ENCODE measurements around the gene FBXL19.

FBXL19 gene

GRCh38 chr16:30965436-30965835 lies 42.1 kb downstream of the FBXL19 start:
- WGBS (ENCODE audit: extremely low coverage, insufficient coverage, low lambda C conversion rate): no CpG with 5 or more reads among the region's 15 CpGs
- peaks cover 28% of the 10 kb centered on the region for H3K36me3 ChIP-seq (ENCODE audit: control insufficient read depth, insufficient read depth, low read length)
- DNase-seq: no peak
- no peaks in the 10 kb centered on the region for H3K27me3 ChIP-seq (ENCODE audit: insufficient read depth, low read length, poor library complexity)
- no peak overlapping the region for H3K18ac ChIP-seq (ENCODE audit: low read length)
- H3K79me1 ChIP-seq (ENCODE audit: low read length): peaks cover 2% of the 10 kb centered on the region
- H2BK15ac ChIP-seq (replicated peaks; ENCODE audit: low read depth): no peak overlapping the region
- no peak overlapping the region for H2AK5ac ChIP-seq (ENCODE audit: low read length)
- no peak overlapping the region for H3K27ac ChIP-seq (ENCODE audit: low read depth, low read length)
- H4K5ac ChIP-seq (ENCODE audit: low read length): no peak overlapping the region
- no peak overlapping the region for H3K23ac ChIP-seq (ENCODE audit: low read length)
- no peaks in the 10 kb centered on the region for H3K79me2 ChIP-seq (ENCODE audit: control insufficient read depth, insufficient read depth, low read length)
- H3K56ac ChIP-seq (ENCODE audit: low read length): no peak overlapping the region
- H3K4me2 ChIP-seq (ENCODE audit: low read length): no peak overlapping the region
- H3K4me1 ChIP-seq (ENCODE audit: control insufficient read depth, low read depth, low read length): no peaks in the 10 kb centered on the region
- no peak overlapping the region for H3K9ac ChIP-seq (ENCODE audit: low read length)
- no peak overlapping the region for H4K8ac ChIP-seq (ENCODE audit: low read depth, low read length)
- no peak overlapping the region for H3K4me3 ChIP-seq (ENCODE audit: low read length)
- no peak overlapping the region for H2BK5ac ChIP-seq (ENCODE audit: low read length)
- no peak overlapping the region for H3K4ac ChIP-seq (ENCODE audit: low read depth, low read length)
- no peak overlapping the region for H2BK120ac ChIP-seq (ENCODE audit: low read depth, low read length)

GRCh38 chr16:30966033-30966619 lies 42.8 kb downstream of the FBXL19 start:
- Histone ChIP-seq H3K4me3 (ENCODE audit: low read length) (no peak overlapping the region), H3K56ac (ENCODE audit: low read length) (no peak overlapping the region), H3K4ac (ENCODE audit: low read depth, low read length) (no peak overlapping the region), H2AK5ac (ENCODE audit: low read length) (no peak overlapping the region), H4K5ac (ENCODE audit: low read length) (no peak overlapping the region), H3K79me1 (ENCODE audit: low read length) (peaks cover 2% of the 10 kb centered on the region), H4K8ac (ENCODE audit: low read depth, low read length) (no peak overlapping the region), H2BK15ac (replicated peaks; ENCODE audit: low read depth) (no peak overlapping the region), H3K27me3 (ENCODE audit: insufficient read depth, low read length, poor library complexity) (no peaks in the 10 kb centered on the region), H2BK5ac (ENCODE audit: low read length) (no peak overlapping the region), H3K18ac (ENCODE audit: low read length) (no peak overlapping the region), H3K79me2 (ENCODE audit: control insufficient read depth, insufficient read depth, low read length) (no peaks in the 10 kb centered on the region), H3K4me2 (ENCODE audit: low read length) (no peak overlapping the region), H3K23ac (ENCODE audit: low read length) (no peak overlapping the region), H3K4me1 (ENCODE audit: control insufficient read depth, low read depth, low read length) (no peaks in the 10 kb centered on the region), H3K36me3 (ENCODE audit: control insufficient read depth, insufficient read depth, low read length) (peaks cover 29% of the 10 kb centered on the region), H2BK120ac (ENCODE audit: low read depth, low read length) (no peak overlapping the region), H3K9ac (ENCODE audit: low read length) (no peak overlapping the region), H3K27ac (ENCODE audit: low read depth, low read length) (no peak overlapping the region)
- DNase-seq: no peak
- WGBS (ENCODE audit: extremely low coverage, insufficient coverage, low lambda C conversion rate): no CpG with 5 or more reads among the region's 19 CpGs

- H2BK15ac ChIP-seq (replicated peaks; ENCODE audit: low read depth): no peak overlapping the region
- no peaks in the 10 kb centered on the region for H3K79me1 ChIP-seq (ENCODE audit: low read length)
- no peaks in the 10 kb centered on the region for H3K79me2 ChIP-seq (ENCODE audit: control insufficient read depth, insufficient read depth, low read length)
- H3K56ac ChIP-seq (ENCODE audit: low read length): no peak overlapping the region
- no peak overlapping the region for H3K18ac ChIP-seq (ENCODE audit: low read length)
- no peak overlapping the region for H3K4me3 ChIP-seq (ENCODE audit: low read length)
- no peak overlapping the region for H4K5ac ChIP-seq (ENCODE audit: low read length)
- no peaks in the 10 kb centered on the region for H3K4me1 ChIP-seq (ENCODE audit: control insufficient read depth, low read depth, low read length)
- H2BK120ac ChIP-seq (ENCODE audit: low read depth, low read length): no peak overlapping the region
- no peak overlapping the region for H4K8ac ChIP-seq (ENCODE audit: low read depth, low read length)
- no CpG with 5 or more reads among the region's 4 CpGs for WGBS (ENCODE audit: extremely low coverage, insufficient coverage, low lambda C conversion rate)
- no peak for DNase-seq
- no peaks in the 10 kb centered on the region for H3K27me3 ChIP-seq (ENCODE audit: insufficient read depth, low read length, poor library complexity)
- H3K27ac ChIP-seq (ENCODE audit: low read depth, low read length): no peak overlapping the region
- H3K4ac ChIP-seq (ENCODE audit: low read depth, low read length): no peak overlapping the region
- no peak overlapping the region for H2AK5ac ChIP-seq (ENCODE audit: low read length)
- H2BK5ac ChIP-seq (ENCODE audit: low read length): no peak overlapping the region
- peaks cover 28% of the 10 kb centered on the region for H3K36me3 ChIP-seq (ENCODE audit: control insufficient read depth, insufficient read depth, low read length)
- H3K9ac ChIP-seq (ENCODE audit: low read length): no peak overlapping the region
- no peak overlapping the region for H3K4me2 ChIP-seq (ENCODE audit: low read length)
- H3K23ac ChIP-seq (ENCODE audit: low read length): no peak overlapping the region
Observed at GRCh38 chr16:30967795-30968194, 44.4 kb downstream of the FBXL19 start.

GRCh38 chr16:30969246-30969842 lies 46.0 kb downstream of the FBXL19 start:
- H3K79me1 ChIP-seq (ENCODE audit: low read length): no peaks in the 10 kb centered on the region
- no peaks in the 10 kb centered on the region for H3K79me2 ChIP-seq (ENCODE audit: control insufficient read depth, insufficient read depth, low read length)
- no peak overlapping the region for H2AK5ac ChIP-seq (ENCODE audit: low read length)
- H3K4me2 ChIP-seq (ENCODE audit: low read length): no peak overlapping the region
- H3K4me1 ChIP-seq (ENCODE audit: control insufficient read depth, low read depth, low read length): no peaks in the 10 kb centered on the region
- no peaks in the 10 kb centered on the region for H3K27me3 ChIP-seq (ENCODE audit: insufficient read depth, low read length, poor library complexity)
- no peak overlapping the region for H2BK120ac ChIP-seq (ENCODE audit: low read depth, low read length)
- WGBS (ENCODE audit: extremely low coverage, insufficient coverage, low lambda C conversion rate): no CpG with 5 or more reads among the region's 19 CpGs
- no peak overlapping the region for H3K4ac ChIP-seq (ENCODE audit: low read depth, low read length)
- no peak overlapping the region for H4K5ac ChIP-seq (ENCODE audit: low read length)
- no peak overlapping the region for H3K23ac ChIP-seq (ENCODE audit: low read length)
- peaks cover 28% of the 10 kb centered on the region for H3K36me3 ChIP-seq (ENCODE audit: control insufficient read depth, insufficient read depth, low read length)
- no peak overlapping the region for H3K4me3 ChIP-seq (ENCODE audit: low read length)
- no peak for DNase-seq
- H4K8ac ChIP-seq (ENCODE audit: low read depth, low read length): no peak overlapping the region
- no peak overlapping the region for H3K18ac ChIP-seq (ENCODE audit: low read length)
- no peak overlapping the region for H3K9ac ChIP-seq (ENCODE audit: low read length)
- no peak overlapping the region for H3K56ac ChIP-seq (ENCODE audit: low read length)
- H2BK5ac ChIP-seq (ENCODE audit: low read length): no peak overlapping the region
- H3K27ac ChIP-seq (ENCODE audit: low read depth, low read length): no peak overlapping the region
- no peak overlapping the region for H2BK15ac ChIP-seq (replicated peaks; ENCODE audit: low read depth)

GRCh38 chr16:30971298-30971697 lies 47.9 kb downstream of the FBXL19 start:
- WGBS (ENCODE audit: extremely low coverage, insufficient coverage, low lambda C conversion rate): no CpG with 5 or more reads among the region's 14 CpGs
- DNase-seq: no peak
- Histone ChIP-seq H3K79me1 (ENCODE audit: low read length) (no peaks in the 10 kb centered on the region), H3K9ac (ENCODE audit: low read length) (no peak overlapping the region), H3K27me3 (ENCODE audit: insufficient read depth, low read length, poor library complexity) (no peaks in the 10 kb centered on the region), H3K4me2 (ENCODE audit: low read length) (no peak overlapping the region), H3K4me1 (ENCODE audit: control insufficient read depth, low read depth, low read length) (no peaks in the 10 kb centered on the region), H2BK120ac (ENCODE audit: low read depth, low read length) (no peak overlapping the region), H4K8ac (ENCODE audit: low read depth, low read length) (no peak overlapping the region), H3K36me3 (ENCODE audit: control insufficient read depth, insufficient read depth, low read length) (peaks cover 24% of the 10 kb centered on the region), H2AK5ac (ENCODE audit: low read length) (no peak overlapping the region), H3K18ac (ENCODE audit: low read length) (no peak overlapping the region), H3K4ac (ENCODE audit: low read depth, low read length) (no peak overlapping the region), H2BK15ac (replicated peaks; ENCODE audit: low read depth) (no peak overlapping the region), H3K23ac (ENCODE audit: low read length) (no peak overlapping the region), H2BK5ac (ENCODE audit: low read length) (no peak overlapping the region), H4K5ac (ENCODE audit: low read length) (no peak overlapping the region), H3K79me2 (ENCODE audit: control insufficient read depth, insufficient read depth, low read length) (no peaks in the 10 kb centered on the region), H3K27ac (ENCODE audit: low read depth, low read length) (no peak overlapping the region), H3K56ac (ENCODE audit: low read length) (no peak overlapping the region), H3K4me3 (ENCODE audit: low read length) (no peak overlapping the region)

GRCh38 chr16:30972872-30973271 lies 49.5 kb downstream of the FBXL19 start:
- H3K56ac ChIP-seq (ENCODE audit: low read length): no peak overlapping the region
- peaks cover 3% of the 10 kb centered on the region for H3K79me1 ChIP-seq (ENCODE audit: low read length)
- no peak overlapping the region for H2BK120ac ChIP-seq (ENCODE audit: low read depth, low read length)
- DNase-seq: peak; percentile 79
- H3K4ac ChIP-seq (ENCODE audit: low read depth, low read length): no peak overlapping the region
- H3K79me2 ChIP-seq (ENCODE audit: control insufficient read depth, insufficient read depth, low read length): no peaks in the 10 kb centered on the region
- H3K4me2 ChIP-seq (ENCODE audit: low read length): no peak overlapping the region
- no peak overlapping the region for H3K9ac ChIP-seq (ENCODE audit: low read length)
- no peak overlapping the region for H4K5ac ChIP-seq (ENCODE audit: low read length)
- no peak overlapping the region for H4K8ac ChIP-seq (ENCODE audit: low read depth, low read length)
- H3K18ac ChIP-seq (ENCODE audit: low read length): no peak overlapping the region
- no peak overlapping the region for H3K4me3 ChIP-seq (ENCODE audit: low read length)
- peaks cover 24% of the 10 kb centered on the region for H3K36me3 ChIP-seq (ENCODE audit: control insufficient read depth, insufficient read depth, low read length)
- no CpG with 5 or more reads among the region's 7 CpGs for WGBS (ENCODE audit: extremely low coverage, insufficient coverage, low lambda C conversion rate)
- no peaks in the 10 kb centered on the region for H3K4me1 ChIP-seq (ENCODE audit: control insufficient read depth, low read depth, low read length)
- no peak overlapping the region for H2BK5ac ChIP-seq (ENCODE audit: low read length)
- no peak overlapping the region for H2BK15ac ChIP-seq (replicated peaks; ENCODE audit: low read depth)
- no peak overlapping the region for H2AK5ac ChIP-seq (ENCODE audit: low read length)
- H3K27me3 ChIP-seq (ENCODE audit: insufficient read depth, low read length, poor library complexity): no peaks in the 10 kb centered on the region
- H3K27ac ChIP-seq (ENCODE audit: low read depth, low read length): no peak overlapping the region
- H3K23ac ChIP-seq (ENCODE audit: low read length): no peak overlapping the region

All from mesendoderm (in vitro differentiated cells).